OCI-LY7 (cell line): ENCODE data around the gene UBE2H.

Source experiments
- EZH2phosphoT487 ChIP-seq: fragments of 200-600 bp; sonication (generic); IDR thresholded peaks from 2 replicates; pipeline ENCODE4 v1.6.1; 2018; ENCODE audit warnings: low read depth, borderline replicate concordance, mild to moderate bottlenecking, mixed run types, antibody characterized with exemption, low read length, moderate library complexity, mixed read lengths
- TF ChIP-seq, protein P1 (sequence below): fragments of 200-600 bp; sonication (generic); conservative IDR thresholded peaks from 2 replicates; pipeline ENCODE4 v1.5.1; 2014; ENCODE audit warnings: mild to moderate bottlenecking, antibody characterized with exemption, low read length, moderate library complexity, mixed read lengths

DNA sequence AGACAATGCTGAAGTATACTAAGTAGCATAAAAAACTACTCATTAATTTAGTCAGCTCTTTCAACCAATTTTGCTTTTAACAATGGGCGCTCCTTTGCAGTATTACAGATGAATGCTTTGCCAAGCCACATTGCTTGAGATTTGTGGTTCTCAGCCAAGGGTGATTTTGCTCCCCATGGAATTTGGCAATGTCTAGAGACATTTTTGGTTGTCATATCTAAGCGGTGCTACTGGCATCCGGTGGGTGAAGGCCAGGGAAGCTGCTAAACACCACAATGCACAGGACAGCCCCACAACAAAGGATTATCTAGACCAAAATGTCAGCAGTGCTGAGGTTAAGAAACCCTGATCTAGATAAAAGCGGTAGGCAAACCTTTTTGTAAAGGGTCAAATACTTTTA is 112.0 kb downstream of the UBE2H start:
- TF ChIP-seq, protein P1, sequence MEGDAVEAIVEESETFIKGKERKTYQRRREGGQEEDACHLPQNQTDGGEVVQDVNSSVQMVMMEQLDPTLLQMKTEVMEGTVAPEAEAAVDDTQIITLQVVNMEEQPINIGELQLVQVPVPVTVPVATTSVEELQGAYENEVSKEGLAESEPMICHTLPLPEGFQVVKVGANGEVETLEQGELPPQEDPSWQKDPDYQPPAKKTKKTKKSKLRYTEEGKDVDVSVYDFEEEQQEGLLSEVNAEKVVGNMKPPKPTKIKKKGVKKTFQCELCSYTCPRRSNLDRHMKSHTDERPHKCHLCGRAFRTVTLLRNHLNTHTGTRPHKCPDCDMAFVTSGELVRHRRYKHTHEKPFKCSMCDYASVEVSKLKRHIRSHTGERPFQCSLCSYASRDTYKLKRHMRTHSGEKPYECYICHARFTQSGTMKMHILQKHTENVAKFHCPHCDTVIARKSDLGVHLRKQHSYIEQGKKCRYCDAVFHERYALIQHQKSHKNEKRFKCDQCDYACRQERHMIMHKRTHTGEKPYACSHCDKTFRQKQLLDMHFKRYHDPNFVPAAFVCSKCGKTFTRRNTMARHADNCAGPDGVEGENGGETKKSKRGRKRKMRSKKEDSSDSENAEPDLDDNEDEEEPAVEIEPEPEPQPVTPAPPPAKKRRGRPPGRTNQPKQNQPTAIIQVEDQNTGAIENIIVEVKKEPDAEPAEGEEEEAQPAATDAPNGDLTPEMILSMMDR = no peak
- no peak for TF ChIP-seq EZH2phosphoT487
